Upper lobe of left lung (tissue), 4 donors: ENCODE measurements around the gene DAZ1.
"Not testable (repeated sequence)": the region's sequence is repeated elsewhere in the genome, so short reads cannot be mapped to it uniquely, and the experiment has no call there.

Source experiments
- CTCF ChIP-seq, 6 experiments: fragments of 450-650 bp in 4 of 6; fragments of 200-600 bp in 2 of 6; sonication (generic) in 2 of 6; IDR thresholded peaks; one replicate each; pipeline ENCODE4 v1.5.1; 2016 to 2019; ENCODE audit warnings: antibody characterized with exemption in 6 of 6
- POLR2A ChIP-seq, 4 donors: fragments of 450-650 bp; IDR thresholded peaks; one replicate each; pipeline ENCODE4 v1.5.1; 2016 to 2017; ENCODE audit warnings: antibody characterized with exemption in 4 of 4, mild to moderate bottlenecking in 2 of 4
- POLR2AphosphoS5 ChIP-seq, 2 donors: sonication (generic); formaldehyde crosslinking; IDR thresholded peaks; one replicate each; pipeline ENCODE4 v1.5.1; 2017; ENCODE audit warnings: antibody characterized with exemption in 2 of 2

- not testable (repeated sequence) for TF ChIP-seq CTCF, POLR2A, POLR2AphosphoS5 (IDR thresholded peaks at IDR 0.05)
These were observed 20.4 kb upstream of the DAZ1 start, which contains the start of gene DAZ2 for GRCh38 chrY:23219233-23219632.
